Calu3 (cell line): Measurements from ENCODE around the gene ABCD3. TPM values are rescaled to one million over a fixed set of nuclear protein-coding genes. Genes with fewer than 3 reads are reported as not detected.

Experiments used
- BruUV-seq: library from RNA; stranded (reverse); fragments of 400-500 nt; replicated peaks from 2 replicates; lab custom pipeline; 2021; lab: Mats Ljungman, UMichigan
- CTCF ChIA-PET: fragments of 300-600 bp; sonication (Branson Sonifier 250); formaldehyde crosslinking; loops from one replicate; lab custom pipeline; 2022; ENCODE audit warnings: antibody characterized with exemption; lab: Charles Lee
- DNase-seq: peaks from one replicate; pipeline ENCODE4 v3.0.0; 2022
- H3K27ac Mint-ChIP-seq: one replicate; pipeline ENCODE4 v1.8.0; 2022; ENCODE audit warnings: mixed read lengths; ENCODE audit not compliant: unreplicated experiment
- H3K27me3 Mint-ChIP-seq: one replicate; pipeline ENCODE4 v1.8.0; 2022; ENCODE audit warnings: mixed read lengths; ENCODE audit not compliant: unreplicated experiment
- H3K36me3 Mint-ChIP-seq: one replicate; pipeline ENCODE4 v1.8.0; 2022; ENCODE audit warnings: mild to moderate bottlenecking, moderate library complexity, mixed read lengths; ENCODE audit not compliant: insufficient read depth, unreplicated experiment
- H3K4me1 Mint-ChIP-seq: one replicate; pipeline ENCODE4 v1.8.0; 2022; ENCODE audit warnings: mild to moderate bottlenecking, low read depth, mixed read lengths; ENCODE audit not compliant: unreplicated experiment
- H3K4me3 Mint-ChIP-seq: one replicate; pipeline ENCODE4 v1.8.0; 2022; ENCODE audit warnings: mild to moderate bottlenecking, low read depth, moderate library complexity, mixed read lengths; ENCODE audit not compliant: unreplicated experiment
- H3K9me3 Mint-ChIP-seq: one replicate; pipeline ENCODE4 v1.8.0; 2022; ENCODE audit warnings: low read depth, mixed read lengths; ENCODE audit not compliant: unreplicated experiment
- CTCF ChIP-seq: fragments of 200-600 bp; IDR thresholded peaks from one replicate; pipeline ENCODE4 v1.8.0; 2022; ENCODE audit warnings: antibody characterized with exemption; ENCODE audit not compliant: unreplicated experiment
- intact Hi-C: fragments of 100-400 bp; cut with micrococcal nuclease; formaldehyde crosslinking; loops from one replicate; pipeline ENCODE4 v1.10.0; 2022; ENCODE audit not compliant: unreplicated experiment
- total RNA-seq: library from RNA; stranded (reverse); gene quantifications from 2 replicates; pipeline ENCODE4 v1.2.3, GENCODE V29; 2022

ABCD3 gene
- total RNA-seq, 1 experiment from 2014 or later, result 59.3 TPM

- no peak for TF ChIP-seq CTCF
- intact Hi-C loops, result loop anchor here (1.0 to 5.0 kb wide), 3 partner anchors 33 to 80 kb away; no protein-coding TSS in a partner anchor
- no peaks in the 10 kb centered on the region for H3K27me3 Mint-ChIP-seq
- H3K27ac Mint-ChIP-seq, result no peak overlapping the region
- H3K4me1 Mint-ChIP-seq, result peaks cover 35% of the 10 kb centered on the region
- peak; percentile 19 for DNase-seq
- no TSS peak for BruUV-seq
- H3K36me3 Mint-ChIP-seq, result no peaks in the 10 kb centered on the region
- no peaks in the 10 kb centered on the region for H3K9me3 Mint-ChIP-seq
- CTCF ChIA-PET, result interaction anchor here (0.7 to 1.6 kb wide), 6 partner anchors 9 to 82 kb away, joined by 3 to 4 read pairs (median 3); no protein-coding TSS in a partner anchor
- H3K4me3 Mint-ChIP-seq, result no peak overlapping the region
Measured at GRCh38 chr1:94416901-94417727, 1.1 kb upstream of the ABCD3 start.

GRCh38 chr1:94417728-94417977, 536 bp upstream of the ABCD3 start:
- Mint-ChIP-seq H3K9me3 (no peaks in the 10 kb centered on the region), H3K36me3 (no peaks in the 10 kb centered on the region), H3K27ac (no peak overlapping the region), H3K27me3 (no peaks in the 10 kb centered on the region), H3K4me1 (peaks cover 41% of the 10 kb centered on the region), H3K4me3 (no peak overlapping the region)
- no peak for TF ChIP-seq CTCF
- BruUV-seq, result TSS peak; percentile 29
- DNase-seq, result no peak
- CTCF ChIA-PET, result interaction anchor here (0.9 to 1.4 kb wide), 4 partner anchors 10 to 82 kb away, joined by 3 to 4 read pairs (median 3); no protein-coding TSS in a partner anchor
- intact Hi-C loops, result loop anchor here (1.0 to 5.0 kb wide), 3 partner anchors 33 to 80 kb away; no protein-coding TSS in a partner anchor

- CTCF ChIA-PET, result interaction anchor here (1.0 kb wide), 1 partner anchor 83 kb away, joined by 3 read pairs; no protein-coding TSS in a partner anchor
- H3K27me3 Mint-ChIP-seq, result no peaks in the 10 kb centered on the region
- intact Hi-C loops, result loop anchor here (2.0 to 5.0 kb wide), 3 partner anchors 20 to 82 kb away; no protein-coding TSS in a partner anchor
- BruUV-seq, result TSS peak; percentile 40
- DNase-seq, result peak; percentile 51
- TF ChIP-seq CTCF, result no peak
- H3K27ac Mint-ChIP-seq, result no peak overlapping the region
- H3K4me3 Mint-ChIP-seq, result no peak overlapping the region
- no peaks in the 10 kb centered on the region for H3K9me3 Mint-ChIP-seq
- H3K36me3 Mint-ChIP-seq, result no peaks in the 10 kb centered on the region
- H3K4me1 Mint-ChIP-seq, result peaks cover 50% of the 10 kb centered on the region
Measured at GRCh38 chr1:94418664-94419655, 771 bp downstream of the ABCD3 start.
